ENCODE data around the gene AVEN. TPM values are rescaled to one million over a fixed set of nuclear protein-coding genes. Genes with fewer than 3 reads are reported as not detected.

Gene AVEN, protein sequence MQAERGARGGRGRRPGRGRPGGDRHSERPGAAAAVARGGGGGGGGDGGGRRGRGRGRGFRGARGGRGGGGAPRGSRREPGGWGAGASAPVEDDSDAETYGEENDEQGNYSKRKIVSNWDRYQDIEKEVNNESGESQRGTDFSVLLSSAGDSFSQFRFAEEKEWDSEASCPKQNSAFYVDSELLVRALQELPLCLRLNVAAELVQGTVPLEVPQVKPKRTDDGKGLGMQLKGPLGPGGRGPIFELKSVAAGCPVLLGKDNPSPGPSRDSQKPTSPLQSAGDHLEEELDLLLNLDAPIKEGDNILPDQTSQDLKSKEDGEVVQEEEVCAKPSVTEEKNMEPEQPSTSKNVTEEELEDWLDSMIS
- total RNA-seq = 10.7 and 13.0 TPM in 2 replicates
- 26.8 and 31.7 TPM in 2 replicates for polyA plus RNA-seq

DNA sequence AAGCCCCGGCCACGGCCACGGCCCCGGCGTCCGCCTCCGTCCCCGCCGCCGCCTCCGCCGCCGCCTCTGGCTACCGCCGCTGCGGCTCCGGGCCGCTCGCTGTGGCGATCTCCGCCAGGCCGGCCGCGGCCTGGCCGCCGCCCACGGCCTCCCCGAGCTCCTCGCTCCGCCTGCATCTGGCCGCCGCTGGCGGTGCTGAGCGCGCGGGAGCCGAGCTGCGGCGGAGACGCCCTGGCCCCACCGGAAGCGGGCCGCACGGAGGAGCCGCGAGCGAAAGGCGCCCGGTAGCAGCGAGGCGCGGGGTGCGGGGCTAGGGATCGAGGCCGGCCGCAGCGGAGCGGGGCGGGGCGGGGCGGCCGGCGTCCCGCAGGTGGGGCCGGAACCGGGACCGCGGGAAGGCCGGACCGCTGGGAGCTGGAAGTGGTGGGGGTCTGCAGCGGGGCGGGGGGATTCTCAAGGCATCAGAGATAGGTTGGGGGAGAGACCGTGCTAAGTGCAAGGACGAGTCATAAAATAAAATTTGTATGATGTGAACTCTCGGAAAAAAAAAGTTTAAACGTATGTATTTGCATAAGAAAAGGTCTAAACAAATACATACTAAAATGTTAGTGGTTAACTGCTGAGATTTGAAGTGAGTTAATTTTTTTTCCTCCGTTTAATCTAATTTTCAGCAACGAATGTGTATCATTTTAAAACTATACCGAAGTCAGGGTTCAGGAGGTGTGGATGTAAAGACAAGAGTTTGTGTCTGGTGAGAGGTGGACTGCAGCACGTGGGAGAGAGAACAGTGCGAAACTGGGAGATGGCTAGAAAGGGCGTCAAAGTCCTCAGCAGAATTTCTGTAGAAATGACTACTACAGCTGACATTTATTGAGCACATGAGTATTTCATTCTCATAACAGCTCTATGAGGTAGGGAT, at the start of gene AVEN:
Gene AVEN, minus strand, starts transcription at position 334 of the 919 bp plus-strand sequence. Its CDS starts 158 bp downstream, at position 176.
- TF ChIP-seq, protein P1, sequence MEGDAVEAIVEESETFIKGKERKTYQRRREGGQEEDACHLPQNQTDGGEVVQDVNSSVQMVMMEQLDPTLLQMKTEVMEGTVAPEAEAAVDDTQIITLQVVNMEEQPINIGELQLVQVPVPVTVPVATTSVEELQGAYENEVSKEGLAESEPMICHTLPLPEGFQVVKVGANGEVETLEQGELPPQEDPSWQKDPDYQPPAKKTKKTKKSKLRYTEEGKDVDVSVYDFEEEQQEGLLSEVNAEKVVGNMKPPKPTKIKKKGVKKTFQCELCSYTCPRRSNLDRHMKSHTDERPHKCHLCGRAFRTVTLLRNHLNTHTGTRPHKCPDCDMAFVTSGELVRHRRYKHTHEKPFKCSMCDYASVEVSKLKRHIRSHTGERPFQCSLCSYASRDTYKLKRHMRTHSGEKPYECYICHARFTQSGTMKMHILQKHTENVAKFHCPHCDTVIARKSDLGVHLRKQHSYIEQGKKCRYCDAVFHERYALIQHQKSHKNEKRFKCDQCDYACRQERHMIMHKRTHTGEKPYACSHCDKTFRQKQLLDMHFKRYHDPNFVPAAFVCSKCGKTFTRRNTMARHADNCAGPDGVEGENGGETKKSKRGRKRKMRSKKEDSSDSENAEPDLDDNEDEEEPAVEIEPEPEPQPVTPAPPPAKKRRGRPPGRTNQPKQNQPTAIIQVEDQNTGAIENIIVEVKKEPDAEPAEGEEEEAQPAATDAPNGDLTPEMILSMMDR (IDR thresholded peaks at IDR 0.05; ENCODE audit: low read depth, low read length) = no peak
- Histone ChIP-seq H3K4me3 (peak within 1 kb of the TSS; percentile 60), H3K36me3 (no peaks in the 10 kb centered on the region), H3K27me3 (no peaks in the 10 kb centered on the region), H3K4me1 (ENCODE audit: low read depth) (peaks cover 27% of the 10 kb centered on the region), H3K27ac (peak within 1 kb of the TSS; percentile 96), H3K9me3 (ENCODE audit: low read depth) (no peaks in the 10 kb centered on the region)
- peak; percentile 70 to 73 for DNase-seq (ENCODE audit: low read depth in 1 of 2, low spot score in 1 of 2)

DNA sequence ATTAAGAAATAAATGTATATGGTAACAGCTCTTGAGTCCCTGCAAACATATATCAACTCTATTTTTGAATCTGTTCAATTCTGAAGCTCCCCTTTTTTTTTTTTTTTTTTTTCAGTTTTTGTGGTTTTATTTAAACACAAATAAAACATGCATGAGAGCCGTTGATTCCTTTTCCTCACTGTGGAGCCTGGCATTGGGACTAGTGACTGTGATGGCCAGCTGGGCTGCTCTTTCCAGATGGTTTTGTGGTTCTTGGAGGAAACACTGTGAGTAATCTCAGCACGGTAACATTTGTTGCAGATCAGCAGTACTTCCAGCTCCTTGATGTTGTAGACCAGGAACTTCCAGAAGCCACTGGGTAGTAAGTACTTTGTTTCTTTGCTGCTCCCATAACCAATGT, 46.7 kb upstream of the AVEN start:
- TF ChIP-seq, protein P1 (IDR thresholded peaks at IDR 0.05; ENCODE audit: low read depth, low read length) = no peak
- Histone ChIP-seq H3K4me1 (ENCODE audit: low read depth) (no peaks in the 10 kb centered on the region), H3K4me3 (no peak overlapping the region), H3K27me3 (no peaks in the 10 kb centered on the region), H3K36me3 (peaks cover 18% of the 10 kb centered on the region), H3K27ac (no peak overlapping the region), H3K9me3 (ENCODE audit: low read depth) (no peaks in the 10 kb centered on the region)
- DNase-seq (ENCODE audit: low read depth in 1 of 2, low spot score in 1 of 2) = peak in 1 of 2 donors; percentile 7

DNA sequence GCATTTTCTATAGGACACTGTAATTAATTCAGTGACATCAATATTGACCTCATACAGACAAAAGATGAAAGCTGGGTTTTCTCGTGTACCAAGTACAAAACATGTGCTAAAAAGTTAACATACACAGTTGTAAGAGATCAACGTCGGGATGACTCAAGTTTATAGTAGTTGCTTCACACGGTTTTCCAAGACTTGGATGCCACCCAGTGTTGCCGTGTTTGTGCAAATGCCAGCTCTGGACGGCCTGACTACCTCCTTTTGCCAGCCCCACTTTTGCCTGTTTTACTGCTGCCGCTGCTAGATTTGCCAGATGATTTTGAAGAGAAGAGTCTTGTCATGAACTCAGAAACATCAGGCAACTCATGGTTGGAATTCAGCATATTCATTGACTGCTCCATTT, 45.1 kb upstream of the AVEN start:
- H3K36me3 ChIP-seq = peaks cover 11% of the 10 kb centered on the region
- no peaks in the 10 kb centered on the region for H3K9me3 ChIP-seq (ENCODE audit: low read depth)
- H3K27me3 ChIP-seq = no peaks in the 10 kb centered on the region
- DNase-seq (ENCODE audit: low read depth in 1 of 2, low spot score in 1 of 2) = peak in 1 of 2 donors; percentile 52
- no peak overlapping the region for H3K27ac ChIP-seq
- no peaks in the 10 kb centered on the region for H3K4me1 ChIP-seq (ENCODE audit: low read depth)
- H3K4me3 ChIP-seq = no peak overlapping the region
- TF ChIP-seq, protein P1 (IDR thresholded peaks at IDR 0.05; ENCODE audit: low read depth, low read length) = no peak

DNA sequence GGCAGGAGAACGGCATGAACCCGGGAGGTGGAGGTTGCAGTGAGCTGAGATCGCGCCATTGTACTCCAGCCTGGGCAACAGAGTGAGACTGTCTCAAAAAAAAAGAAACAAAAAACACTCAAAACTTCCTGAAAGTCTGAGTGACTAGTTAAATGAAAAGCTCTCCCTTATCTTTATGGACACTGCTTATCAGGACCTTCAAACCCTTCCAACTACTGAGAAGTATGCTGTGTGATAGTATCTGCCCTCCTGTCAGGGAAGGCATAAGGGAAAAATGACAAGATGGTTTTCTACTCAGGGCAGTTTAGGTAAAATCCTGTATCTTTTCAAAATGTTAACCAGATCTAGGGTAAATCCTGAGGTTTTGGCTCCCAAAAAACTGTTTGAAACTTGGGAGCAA, 40.9 kb upstream of the AVEN start:
- H3K9me3 ChIP-seq (ENCODE audit: low read depth) = no peaks in the 10 kb centered on the region
- DNase-seq (ENCODE audit: low read depth in 1 of 2, low spot score in 1 of 2) = no peak
- H3K36me3 ChIP-seq = no peaks in the 10 kb centered on the region
- H3K27ac ChIP-seq = no peak overlapping the region
- no peaks in the 10 kb centered on the region for H3K27me3 ChIP-seq
- TF ChIP-seq, protein P1 (IDR thresholded peaks at IDR 0.05; ENCODE audit: low read depth, low read length) = no peak
- H3K4me3 ChIP-seq = no peak overlapping the region
- no peaks in the 10 kb centered on the region for H3K4me1 ChIP-seq (ENCODE audit: low read depth)

DNA sequence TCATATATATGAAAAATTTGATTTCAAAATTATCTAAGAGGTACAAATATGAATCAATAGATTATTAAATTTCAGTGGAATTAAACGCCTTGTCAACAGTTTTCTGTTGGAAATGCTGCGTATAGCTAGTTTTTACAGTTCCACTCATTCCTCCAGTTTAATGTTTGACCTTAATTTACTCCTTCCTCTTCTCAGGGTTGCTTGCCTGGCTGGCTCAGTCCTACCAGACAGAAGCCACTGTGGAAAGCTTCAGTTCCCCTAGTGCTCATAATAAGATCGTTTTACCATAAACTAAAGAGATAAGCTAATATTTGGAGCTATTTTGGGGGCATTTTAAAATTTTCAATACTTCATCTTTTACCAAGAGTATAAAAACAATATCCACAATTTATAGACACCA, 39.9 kb upstream of the AVEN start:
- Histone ChIP-seq H3K9me3 (ENCODE audit: low read depth) (no peaks in the 10 kb centered on the region), H3K27ac (no peak overlapping the region), H3K27me3 (no peaks in the 10 kb centered on the region), H3K4me3 (no peak overlapping the region), H3K4me1 (ENCODE audit: low read depth) (no peaks in the 10 kb centered on the region), H3K36me3 (no peaks in the 10 kb centered on the region)
- TF ChIP-seq, protein P1 (IDR thresholded peaks at IDR 0.05; ENCODE audit: low read depth, low read length) = no peak
- DNase-seq (ENCODE audit: low read depth in 1 of 2, low spot score in 1 of 2) = no peak
